K562 (cell line): ENCODE measurements around the gene NPAS2. TPM values are rescaled to one million over a fixed set of nuclear protein-coding genes. Genes with fewer than 3 reads are reported as not detected.

Experiments
- ATAC-seq: fragments of 200-7000 bp; cut with Tn5 transposase; 3 replicates; pipeline ENCODE4 v1.9.1; 2020; ENCODE audit warnings: moderate library complexity
- BruUV-seq: library from RNA; stranded (reverse); fragments of 400-500 nt; replicated peaks from 2 replicates; lab custom pipeline; 2021; lab: Mats Ljungman, UMichigan
- CTCF ChIA-PET: fragments of 300-600 bp; formaldehyde crosslinking; extraction: SDS; loops from one replicate; lab custom pipeline; 2021; ENCODE audit warnings: low intra/inter-chr PET ratio; lab: Yijun Ruan, JAX
- POLR2A ChIA-PET: fragments of 300-600, 350-650 bp; sonication (Branson Sonifier 250); formaldehyde crosslinking; extraction: SDS; loops from one replicate; lab custom pipeline; 2021; ENCODE audit warnings: antibody characterized with exemption, inconsistent platforms; lab: Yijun Ruan, JAX
- DNase-seq, 4 experiments: peaks; one replicate each; pipeline versions ENCODE4 v3.0.0 to v3.0.0-alpha.2; 2011 to 2018; ENCODE audit warnings: low spot score in 3 of 4, mixed read lengths in 3 of 4; ENCODE audit errors: extremely low read depth in 1 of 4
- FAIRE-seq: peaks from 2 replicates; lab custom pipeline; 2011; peaks lifted over from hg19 to GRCh38; lab: Jason Lieb, UNC
- H2AFZ ChIP-seq: 2 replicates; pipeline ENCODE4 v1.6.0; 2011; ENCODE audit warnings: low read depth, low read length, control low read depth, inconsistent platforms
- H3K27ac ChIP-seq: fragments of 200-600 bp; 3 replicates; pipeline ENCODE4 v1.8.0; 2011; ENCODE audit warnings: low read depth, mild to moderate bottlenecking, control low read depth, inconsistent platforms, low read length, moderate library complexity, mixed read lengths; ENCODE audit errors: extremely low read depth
- H3K27me3 ChIP-seq, 2 experiments: fragments of 300-600 bp in 1 of 2; 2 replicates in 1 of 2; 3 replicates in 1 of 2; pipeline versions ENCODE4 v1.6.0 to v1.8.0; 2011; ENCODE audit warnings: inconsistent platforms in 2 of 2, low read length in 2 of 2, mild to moderate bottlenecking in 1 of 2, mixed read lengths in 1 of 2, moderate library complexity in 1 of 2; ENCODE audit not compliant: control insufficient read depth in 2 of 2, insufficient read depth in 2 of 2
- H3K36me3 ChIP-seq: fragments of 300-600 bp; 3 replicates; pipeline ENCODE4 v1.8.0; 2011; ENCODE audit warnings: mild to moderate bottlenecking, low read length, inconsistent platforms; ENCODE audit not compliant: control insufficient read depth, insufficient read depth
- H3K4me1 ChIP-seq, 2 experiments: fragments of 200-600 bp in 1 of 2; replicated peaks in 1 of 2; 2 replicates in 1 of 2; 3 replicates in 1 of 2; pipeline versions ENCODE4 v1.5.1 to v1.8.0; 2011; ENCODE audit warnings: inconsistent platforms in 2 of 2, low read length in 2 of 2, mild to moderate bottlenecking in 1 of 2, mixed read lengths in 1 of 2, moderate library complexity in 1 of 2; ENCODE audit not compliant: control insufficient read depth in 2 of 2, insufficient read depth in 2 of 2
- H3K4me2 ChIP-seq: 2 replicates; pipeline ENCODE4 v1.6.1; 2011; ENCODE audit warnings: low read length, control low read depth, inconsistent platforms, mixed read lengths; ENCODE audit not compliant: insufficient read depth
- H3K4me3 ChIP-seq: fragments of 200-600 bp; sonication (generic), shearing (Covaris generic); 2 replicates; pipeline ENCODE4 v1.5.1; 2016; ENCODE audit warnings: control low read depth, inconsistent platforms
- H3K79me2 ChIP-seq: fragments of 200-600 bp; 3 replicates; pipeline ENCODE4 v1.8.0; 2011; ENCODE audit warnings: low read length, inconsistent platforms; ENCODE audit not compliant: control insufficient read depth, insufficient read depth
- H3K9ac ChIP-seq, 2 experiments: 2 replicates each; pipeline versions ENCODE4 v1.6.0 to v1.6.1; 2011; ENCODE audit warnings: low read depth in 2 of 2, low read length in 2 of 2, control low read depth in 1 of 2, inconsistent platforms in 1 of 2, mild to moderate bottlenecking in 1 of 2, mixed read lengths in 1 of 2; ENCODE audit not compliant: insufficient read depth in 1 of 2
- H3K9me1 ChIP-seq: one replicate; pipeline ENCODE4 v1.6.0; 2011; ENCODE audit warnings: inconsistent platforms, mild to moderate bottlenecking, low read length, moderate library complexity; ENCODE audit not compliant: control insufficient read depth, insufficient read depth
- H3K9me3 ChIP-seq: replicated peaks from 2 replicates; pipeline ENCODE4 v1.5.1; 2011; ENCODE audit warnings: low read depth, low read length, inconsistent platforms; ENCODE audit not compliant: control insufficient read depth, insufficient read depth
- H4K20me1 ChIP-seq: replicated peaks from 2 replicates; pipeline ENCODE4 v1.6.1; 2011; ENCODE audit warnings: low read length, inconsistent platforms, mixed read lengths; ENCODE audit not compliant: control insufficient read depth, insufficient read depth
- HOXB6 ChIP-seq: fragments of 250-450 bp; sonication (Bioruptor Pico); IDR thresholded peaks from 2 replicates; pipeline ENCODE4 v1.5.1; 2022; ENCODE audit warnings: mild to moderate bottlenecking, borderline replicate concordance
- IRF9 ChIP-seq: fragments of 450-650 bp; IDR thresholded peaks from 2 replicates; pipeline ENCODE4 v1.6.1; 2016; ENCODE audit warnings: missing biosample characterization, missing genetic modification characterization
- MYNN ChIP-seq, 2 experiments: sonication (generic); formaldehyde crosslinking in 1 of 2; IDR thresholded peaks; 2 replicates each; pipeline versions ENCODE4 v1.5.0 to v1.6.1; 2016 to 2020; ENCODE audit warnings: antibody characterized with exemption in 1 of 2, missing genetic modification reagents in 1 of 2
- TBL1XR1 ChIP-seq, 2 experiments: IDR thresholded peaks; 2 replicates each; pipeline ENCODE4 v1.6.1; 2012; ENCODE audit warnings: improper control_type of control experiment in 2 of 2, low read length in 2 of 2, mild to moderate bottlenecking in 1 of 2
- ZNF41 ChIP-seq: fragments of 250-450 bp; sonication (Bioruptor Pico); conservative IDR thresholded peaks from 2 replicates; pipeline ENCODE4 v1.4.0; 2020; ENCODE audit warnings: mild to moderate bottlenecking
- ZNF668 ChIP-seq: fragments of 250-450 bp; sonication (Bioruptor Pico); IDR thresholded peaks from 2 replicates; pipeline ENCODE4 v1.8.0; 2022; ENCODE audit warnings: mild to moderate bottlenecking, inconsistent platforms
- WGBS: fragments of 100-300 bp; shearing (Covaris generic); methylation state at CpG from one replicate; pipeline ENCODE4 v1.1.6; 2016; ENCODE audit warnings: low coverage, mixed read lengths; ENCODE audit not compliant: insufficient coverage; ENCODE audit errors: missing lambda C conversion rate; 5-methylcytosine and 5-hydroxymethylcytosine counted together
- in situ Hi-C: fragments of 300-500 bp; cut with MboI; formaldehyde crosslinking; loops from 4 replicates; pipeline ENCODE4 v1.15.0; 2018; ENCODE audit warnings: inconsistent platforms, mixed read lengths
- intact Hi-C: fragments of 100-400 bp; cut with micrococcal nuclease; formaldehyde crosslinking; loops from 2 replicates; pipeline ENCODE4 v1.14.2; 2022
- polyA plus RNA-seq, 8 experiments: library from polyadenylated mRNA; depleted of rRNA in 4 of 8; stranded (reverse) in 5 of 8; unstranded in 3 of 8; fragments of >200 nt; fragmentation: Nextera tagmentation in 2 of 8; fragmentation: Illumina TruSeq in 1 of 8; extraction: Ambion mirVana in 2 of 8; extraction: Trizol in 1 of 8; gene quantifications; 2 replicates each; pipeline versions ENCODE4 v1.2.1 to v1.2.3, GENCODE V29; 2011 to 2014; ENCODE audit warnings: inconsistent platforms in 1 of 8, missing spikeins in 1 of 8
- total RNA-seq, 7 experiments: library from RNA; depleted of rRNA in 6 of 7; stranded (reverse); fragments of >200 nt in 6 of 7; fragmentation: Illumina TruSeq in 2 of 7; extraction: Trizol in 2 of 7; gene quantifications; 2 replicates each; pipeline versions ENCODE4 v1.2.1 to v1.2.3, GENCODE V29; 2011 to 2021; ENCODE audit warnings: low replicate concordance in 1 of 7

NPAS2 gene
- total and polyA plus RNA-seq, 9 of the 15 experiments (the other 6 are each of a cell fraction or from before 2014, with no cell fraction given): 0.06 to 0.29 (median 0.07) TPM; not detected in 5

GRCh38 chr2:100831831-100832230 lies 11.9 kb downstream of the NPAS2 start:
- no peak for DNase-seq
- ChIA-PET CTCF (no interaction called here), POLR2A (no interaction called here)
- 0% methylated on average over 4 of the region's 4 CpGs for WGBS
- no peaks in the 10 kb centered on the region for H3K9me3 ChIP-seq
- intact Hi-C loops: no loop called here
- H3K9ac ChIP-seq: no peak overlapping the region
- in situ Hi-C loops: no loop called here
- no peak for TF ChIP-seq ZNF668 (CRISPR knock-in tag)
- no peak for TF ChIP-seq MYNN (IDR thresholded peaks at IDR 0.05)
- no peak for TF ChIP-seq MYNN (CRISPR knock-in tag; IDR thresholded peaks at IDR 0.05)
- no peak for TF ChIP-seq IRF9 (tag)
- no peak for TF ChIP-seq HOXB6
- TF ChIP-seq TBL1XR1 (IDR thresholded peaks at IDR 0.05; ENCODE audit: low read length in 2 of 2): no peak
- no peak for TF ChIP-seq ZNF41 (CRISPR knock-in tag)
- H3K36me3 ChIP-seq: no peaks in the 10 kb centered on the region
- no peak for FAIRE-seq
- no peaks in the 10 kb centered on the region for H4K20me1 ChIP-seq
- H3K79me2 ChIP-seq: no peaks in the 10 kb centered on the region
- H2AFZ ChIP-seq: no peak overlapping the region
- no peak for ATAC-seq
- H3K9me1 ChIP-seq: no peaks in the 10 kb centered on the region
- H3K4me3 ChIP-seq: no peak overlapping the region
- BruUV-seq: no TSS peak
- no peak overlapping the region for H3K27ac ChIP-seq
- H3K4me2 ChIP-seq: no peak overlapping the region
- H3K27me3 ChIP-seq: peaks cover 22 to 48% of the 10 kb centered on the region in 2 experiments; a peak in 4 of 5 replicates
- no peaks in the 10 kb centered on the region for H3K4me1 ChIP-seq
